Neural cell (in vitro differentiated cells): ENCODE data around the gene INTS13. TPM values are rescaled to one million over a fixed set of nuclear protein-coding genes. Genes with fewer than 3 reads are reported as not detected.

Experiments
- H2AFZ ChIP-seq: fragments of 200-600, 300-800 bp; sonication (generic), shearing (Covaris generic); 2 replicates; pipeline ENCODE4 v1.6.0; 2014; ENCODE audit warnings: low read depth, mild to moderate bottlenecking, antibody characterized with exemption, low read length, moderate library complexity
- H3F3A ChIP-seq: fragments of 200-600 bp; shearing (Covaris generic); 2 replicates; pipeline ENCODE4 v1.6.1; 2016; ENCODE audit warnings: mild to moderate bottlenecking, moderate library complexity, mixed read lengths, antibody characterized with exemption, low read length; ENCODE audit not compliant: insufficient read depth, poor library complexity, severe bottlenecking
- H3K27ac ChIP-seq: fragments of 200-600, 300-800 bp; sonication (generic), shearing (Covaris generic); 2 replicates; pipeline ENCODE4 v1.5.1; 2014; ENCODE audit warnings: mild to moderate bottlenecking, low read length, moderate library complexity
- H3K27me3 ChIP-seq: fragments of 300-800, 200-600 bp; sonication (generic), shearing (Covaris generic); 2 replicates; pipeline ENCODE4 v1.6.0; 2014; ENCODE audit warnings: mild to moderate bottlenecking, low read depth, low read length, moderate library complexity; ENCODE audit not compliant: insufficient read depth
- H3K36me3 ChIP-seq: fragments of 300-800, 200-600 bp; sonication (generic), shearing (Covaris generic); 2 replicates; pipeline ENCODE4 v1.5.1; 2014; ENCODE audit warnings: mild to moderate bottlenecking, antibody characterized with exemption, low read length, moderate library complexity; ENCODE audit not compliant: insufficient read depth
- H3K4me2 ChIP-seq: fragments of 300-800, 200-600 bp; sonication (generic), shearing (Covaris generic); 2 replicates; pipeline ENCODE4 v1.6.0; 2014; ENCODE audit warnings: mild to moderate bottlenecking, low read length
- H3K4me3 ChIP-seq: fragments of 300-800, 200-600 bp; sonication (generic), shearing (Covaris generic); 2 replicates; pipeline ENCODE4 v1.5.1; 2014; ENCODE audit warnings: mild to moderate bottlenecking, low read length, moderate library complexity
- H3K79me2 ChIP-seq: fragments of 200-600 bp; shearing (Covaris generic); replicated peaks from 2 replicates; pipeline ENCODE4 v1.6.0; 2014; ENCODE audit warnings: mild to moderate bottlenecking, low read length, moderate library complexity; ENCODE audit not compliant: insufficient read depth
- H3K9ac ChIP-seq: fragments of 300-800, 200-600 bp; sonication (generic), shearing (Covaris generic); 2 replicates; pipeline ENCODE4 v1.6.1; 2016; ENCODE audit warnings: mild to moderate bottlenecking, low read length, mixed read lengths
- H3K9me2 ChIP-seq: fragments of 200-600 bp; shearing (Covaris generic); 2 replicates; pipeline ENCODE4 v1.6.1; 2016; ENCODE audit warnings: mild to moderate bottlenecking, low read length, mixed read lengths; ENCODE audit not compliant: insufficient read depth
- H3K9me3 ChIP-seq: fragments of 200-600, 300-800 bp; sonication (generic), shearing (Covaris generic); 2 replicates; pipeline ENCODE4 v1.6.1; 2016; ENCODE audit warnings: mild to moderate bottlenecking, mixed run types, low read length, moderate library complexity, mixed read lengths
- H4K20me1 ChIP-seq: fragments of 200-600 bp; shearing (Covaris generic); 2 replicates; pipeline ENCODE4 v1.6.1; 2016; ENCODE audit warnings: mild to moderate bottlenecking, mixed run types; ENCODE audit not compliant: insufficient read depth
- CTCF ChIP-seq: fragments of 450-650 bp; IDR thresholded peaks from 2 replicates; pipeline ENCODE4 v1.5.1; 2014; ENCODE audit warnings: antibody characterized with exemption, mild to moderate bottlenecking, moderate library complexity; ENCODE audit not compliant: poor library complexity, severe bottlenecking
- EP300 ChIP-seq: fragments of 450-650 bp; conservative IDR thresholded peaks from 2 replicates; pipeline ENCODE4 v1.6.1; 2014; ENCODE audit warnings: antibody characterized with exemption, mild to moderate bottlenecking, moderate library complexity; ENCODE audit not compliant: poor library complexity, severe bottlenecking
- EZH2 ChIP-seq: fragments of 200-600, 300-800 bp; shearing (Covaris generic), sonication (generic); IDR thresholded peaks from 2 replicates; pipeline ENCODE4 v1.6.1; 2014; ENCODE audit warnings: antibody characterized with exemption, low read length, borderline replicate concordance, mild to moderate bottlenecking; ENCODE audit not compliant: insufficient read depth, poor library complexity, severe bottlenecking
- MXI1 ChIP-seq: fragments of 450-650 bp; conservative IDR thresholded peaks from 2 replicates; pipeline ENCODE4 v1.6.1; 2014; ENCODE audit warnings: antibody characterized with exemption, mild to moderate bottlenecking; ENCODE audit not compliant: poor library complexity, severe bottlenecking
- POLR2AphosphoS5 ChIP-seq: IDR thresholded peaks from 2 replicates; pipeline ENCODE4 v1.6.1; 2012
- RAD21 ChIP-seq: fragments of 450-650 bp; conservative IDR thresholded peaks from 2 replicates; pipeline ENCODE4 v1.6.1; 2014; ENCODE audit warnings: antibody characterized with exemption, mild to moderate bottlenecking, moderate library complexity
- REST ChIP-seq: IDR thresholded peaks from 2 replicates; pipeline ENCODE4 v1.6.1; 2012; ENCODE audit warnings: borderline replicate concordance
- SMC3 ChIP-seq: fragments of 450-650 bp; conservative IDR thresholded peaks from 2 replicates; pipeline ENCODE4 v1.6.1; 2014; ENCODE audit warnings: antibody characterized with exemption, mild to moderate bottlenecking, moderate library complexity; ENCODE audit not compliant: poor library complexity
- TAF1 ChIP-seq: IDR thresholded peaks from 2 replicates; pipeline ENCODE4 v1.6.1; 2012; ENCODE audit warnings: low read depth
- polyA plus RNA-seq: library from polyadenylated mRNA; depleted of rRNA; stranded (reverse); fragments of >200 nt; gene quantifications from 2 replicates; pipeline ENCODE4 v1.2.3, GENCODE V29; 2014

Gene INTS13
- polyA plus RNA-seq, 1 donor from 2014 or later, result 15.3 TPM

- Histone ChIP-seq H3K9ac (no peak overlapping the region), H3K36me3 (no peaks in the 10 kb centered on the region), H3K27me3 (no peaks in the 10 kb centered on the region), H2AFZ (no peak overlapping the region), H3K4me2 (no peak overlapping the region), H3K4me3 (no peak overlapping the region), H3K9me3 (no peaks in the 10 kb centered on the region), H3K79me2 (no peaks in the 10 kb centered on the region), H4K20me1 (no peaks in the 10 kb centered on the region), H3F3A (no peaks in the 10 kb centered on the region), H3K27ac (no peak overlapping the region), H3K9me2 (no peaks in the 10 kb centered on the region)
- TF ChIP-seq EZH2 (no peak), CTCF (no peak), POLR2AphosphoS5 (no peak), TAF1 (no peak), MXI1 (no peak), EP300 (no peak), REST (no peak), SMC3 (no peak)
Measured at GRCh38 chr12:26869908-26870459, 67.8 kb downstream of the INTS13 start.

- H3K9me3 ChIP-seq, result no peaks in the 10 kb centered on the region
Measured at GRCh38 chr12:26869104-26869494, 68.7 kb downstream of the INTS13 start.

More at GRCh38 chr12:26869104-26869494, 68.7 kb downstream of the INTS13 start:
- TF ChIP-seq EZH2, result no peak
- TF ChIP-seq CTCF, result no peak
- no peak for TF ChIP-seq MXI1
- no peak for TF ChIP-seq RAD21
- no peak for TF ChIP-seq EP300
- no peak for TF ChIP-seq SMC3
- no peak for TF ChIP-seq POLR2AphosphoS5
- no peak for TF ChIP-seq REST
- no peak for TF ChIP-seq TAF1
- Histone ChIP-seq H3K27ac (no peak overlapping the region), H3K79me2 (no peaks in the 10 kb centered on the region), H3K4me3 (no peak overlapping the region), H3K36me3 (no peaks in the 10 kb centered on the region), H3K27me3 (no peaks in the 10 kb centered on the region), H2AFZ (no peak overlapping the region), H4K20me1 (no peaks in the 10 kb centered on the region), H3K9me2 (no peaks in the 10 kb centered on the region), H3K4me2 (no peak overlapping the region), H3F3A (no peaks in the 10 kb centered on the region), H3K9ac (no peak overlapping the region)
